ENCODE results near the gene TRMO. TPM values are rescaled to one million over a fixed set of nuclear protein-coding genes. Genes with fewer than 3 reads are reported as not detected.

TRMO gene
- total RNA-seq, 1 experiment from 2014 or later, result 10.4 TPM

- Histone ChIP-seq H3K9me3 (ENCODE audit: control insufficient read depth, insufficient read depth, low read depth, low read length) (no peaks in the 10 kb centered on the region), H3K27me3 (ENCODE audit: control insufficient read depth, insufficient read depth, low read length) (no peaks in the 10 kb centered on the region), H3K4me1 (ENCODE audit: control insufficient read depth, insufficient read depth, low read length) (no peaks in the 10 kb centered on the region), H3K4me3 (ENCODE audit: low read depth in 2 of 2, low read length in 2 of 2) (no peak overlapping the region), H3K36me3 (ENCODE audit: control insufficient read depth, insufficient read depth, low read length) (no peaks in the 10 kb centered on the region), H3K27ac (ENCODE audit: low read length) (no peak overlapping the region)
- intact Hi-C loops (cut with micrococcal nuclease; ENCODE audit: unreplicated experiment), result no loop called here
- no peak for TF ChIP-seq POLR2AphosphoS5 (IDR thresholded peaks at IDR 0.05; ENCODE audit: low read depth, low read length)
- TF ChIP-seq CTCF (IDR thresholded peaks at IDR 0.05), result 0 out of 2 replicates have a peak, but pooled peaks have one; percentile 8
- TF ChIP-seq REST (IDR thresholded peaks at IDR 0.05; ENCODE audit: insufficient read depth in 1 of 2, low read depth in 2 of 2, low read length in 1 of 2), result no peak
- TF ChIP-seq TCF7L2 (IDR thresholded peaks at IDR 0.05; ENCODE audit: low read depth, low read length), result no peak
- TF ChIP-seq SIN3A (IDR thresholded peaks at IDR 0.05; ENCODE audit: borderline replicate concordance, insufficient read depth, low read depth, low read length), result no peak
- ATAC-seq (no peak), DNase-seq (ENCODE audit: low read depth, low spot score) (no peak)
- no TSS peak for BruUV-seq (replicated peaks)
- ChIA-PET CTCF (no interaction called here), POLR2A (interaction anchor here (1.1 kb wide), 1 partner anchor 42 kb away, joined by 3 read pairs; no protein-coding TSS in a partner anchor)
- in situ Hi-C loops (cut with HindIII; ENCODE audit: low pct_unique_long_range_greater_than_20kb, low sequenced_read_pairs), result no loop called here
Measured at GRCh38 chr9:97892421-97892820, 29.9 kb downstream of the TRMO start.

GRCh38 chr9:97891736-97892135 is 30.6 kb downstream of the TRMO start:
- TF ChIP-seq CTCF (IDR thresholded peaks at IDR 0.05) (no peak), REST (IDR thresholded peaks at IDR 0.05; ENCODE audit: insufficient read depth in 1 of 2, low read depth in 2 of 2, low read length in 1 of 2) (no peak), SIN3A (IDR thresholded peaks at IDR 0.05; ENCODE audit: borderline replicate concordance, insufficient read depth, low read depth, low read length) (no peak), POLR2AphosphoS5 (IDR thresholded peaks at IDR 0.05; ENCODE audit: low read depth, low read length) (no peak), TCF7L2 (IDR thresholded peaks at IDR 0.05; ENCODE audit: low read depth, low read length) (no peak)
- DNase-seq (ENCODE audit: low read depth, low spot score) (no peak), ATAC-seq (no peak)
- Histone ChIP-seq H3K4me3 (ENCODE audit: low read depth in 2 of 2, low read length in 2 of 2) (no peak overlapping the region), H3K27ac (ENCODE audit: low read length) (no peak overlapping the region), H3K27me3 (ENCODE audit: control insufficient read depth, insufficient read depth, low read length) (no peaks in the 10 kb centered on the region), H3K9me3 (ENCODE audit: control insufficient read depth, insufficient read depth, low read depth, low read length) (no peaks in the 10 kb centered on the region), H3K36me3 (ENCODE audit: control insufficient read depth, insufficient read depth, low read length) (no peaks in the 10 kb centered on the region), H3K4me1 (ENCODE audit: control insufficient read depth, insufficient read depth, low read length) (no peaks in the 10 kb centered on the region)
- intact Hi-C loops (cut with micrococcal nuclease; ENCODE audit: unreplicated experiment), result no loop called here
- no TSS peak for BruUV-seq (replicated peaks)
- in situ Hi-C loops (cut with HindIII; ENCODE audit: low pct_unique_long_range_greater_than_20kb, low sequenced_read_pairs), result no loop called here
- CTCF ChIA-PET, result no interaction called here
- POLR2A ChIA-PET, result no interaction called here

All from Panc1 (cell line).